Natural killer cell (primary cell): ENCODE data around the gene MOG. TPM values are rescaled to one million over a fixed set of nuclear protein-coding genes. Genes with fewer than 3 reads are reported as not detected.

Experiments used
- ATAC-seq, 3 donors: fragments of 150-1000 bp in 2 of 3; fragments of 200-7000 bp in 1 of 3; cut with Tn5 transposase; 1 replicate in 1 of 3; 2 replicates in 2 of 3; pipeline ENCODE4 v1.10.0; 2021; ENCODE audit warnings: mild to moderate bottlenecking in 2 of 3, moderate library complexity in 2 of 3
- DNase-seq, 2 donors: peaks; one replicate each; pipeline versions ENCODE4 v3.0.0 to v3.0.0-alpha.2; 2013 to 2021; ENCODE audit warnings: mixed read lengths in 1 of 2
- H3K27ac ChIP-seq: one replicate; pipeline ENCODE4 v1.5.1; 2013; ENCODE audit warnings: mild to moderate bottlenecking, low read length
- H3K27me3 ChIP-seq: one replicate; pipeline ENCODE4 v1.6.1; 2013; ENCODE audit warnings: low read length; ENCODE audit not compliant: control insufficient read depth, insufficient read depth
- H3K36me3 ChIP-seq: one replicate; pipeline ENCODE4 v1.6.1; 2013; ENCODE audit warnings: low read length; ENCODE audit not compliant: control insufficient read depth, insufficient read depth
- H3K4me1 ChIP-seq: one replicate; pipeline ENCODE4 v1.6.1; 2013; ENCODE audit warnings: low read length; ENCODE audit not compliant: control insufficient read depth, insufficient read depth
- H3K4me3 ChIP-seq: one replicate; pipeline ENCODE4 v1.5.1; 2013; ENCODE audit warnings: low read length
- H3K9me3 ChIP-seq: one replicate; pipeline ENCODE4 v1.6.1; 2013; ENCODE audit warnings: low read length; ENCODE audit not compliant: control insufficient read depth, insufficient read depth
- H3K27ac Mint-ChIP-seq, 2 donors: one replicate each; pipeline ENCODE4 v1.8.0; 2022; ENCODE audit warnings: mild to moderate bottlenecking in 2 of 2, mixed read lengths in 2 of 2, moderate library complexity in 1 of 2
- H3K27me3 Mint-ChIP-seq, 2 donors: one replicate each; pipeline ENCODE4 v1.8.0; 2022; ENCODE audit warnings: low read depth in 2 of 2, mixed read lengths in 2 of 2
- H3K36me3 Mint-ChIP-seq: one replicate; pipeline ENCODE4 v1.8.0; 2022; ENCODE audit warnings: mixed read lengths
- H3K4me1 Mint-ChIP-seq, 2 donors: one replicate each; pipeline ENCODE4 v1.8.0; 2022; ENCODE audit warnings: mixed read lengths in 2 of 2
- H3K4me3 Mint-ChIP-seq: one replicate; pipeline ENCODE4 v1.8.0; 2022; ENCODE audit warnings: mild to moderate bottlenecking, moderate library complexity, mixed read lengths
- H3K9me3 Mint-ChIP-seq, 2 donors: one replicate each; pipeline ENCODE4 v1.8.0; 2022; ENCODE audit warnings: mixed read lengths in 2 of 2
- CTCF ChIP-seq: fragments of 200-600 bp; IDR thresholded peaks from one replicate; pipeline ENCODE4 v1.8.0; 2022; ENCODE audit warnings: antibody characterized with exemption
- WGBS: methylation state at CpG from one replicate; pipeline ENCODE4 v1.1.7; 2013; ENCODE audit warnings: missing lambda C conversion rate; ENCODE audit not compliant: insufficient coverage; 5-methylcytosine and 5-hydroxymethylcytosine counted together
- intact Hi-C: fragments of 100-400 bp; cut with micrococcal nuclease; formaldehyde crosslinking; loops from one replicate; pipeline ENCODE4 v1.14.2; 2022
- total RNA-seq, 4 donors: library from RNA; stranded (reverse); fragments of 120-200 nt in 1 of 4; gene quantifications; one replicate each; pipeline versions ENCODE4 v1.2.3 to v1.2.4, GENCODE V29; 2013 to 2022

The MOG gene
- total RNA-seq = not detected
- total RNA-seq (2013) = not detected

GRCh38 chr6:29656798-29657197 lies at the start of gene MOG:
TSS of gene MOG (plus strand) at chr6:29657092. CDS start at chr6:29657210, 118 bp downstream.
- peaks cover under 1 to 1% of the 10 kb centered on the region in 2 donors for H3K4me1 Mint-ChIP-seq
- ATAC-seq (no peak), DNase-seq (no peak)
- no peaks in the 10 kb centered on the region for H3K9me3 ChIP-seq
- no peaks in the 10 kb centered on the region for H3K36me3 ChIP-seq
- H3K36me3 Mint-ChIP-seq = no peaks in the 10 kb centered on the region
- no peak for TF ChIP-seq CTCF
- no peak within 1 kb of the TSS for H3K4me3 ChIP-seq
- H3K27ac Mint-ChIP-seq = no peak within 1 kb of the TSS
- H3K27me3 Mint-ChIP-seq = peaks cover 23 to 31% of the 10 kb centered on the region in 2 donors
- no peaks in the 10 kb centered on the region for H3K9me3 Mint-ChIP-seq
- H3K27me3 ChIP-seq = peaks cover 2% of the 10 kb centered on the region
- intact Hi-C loops = no loop called here
- no peak within 1 kb of the TSS for H3K4me3 Mint-ChIP-seq
- H3K27ac ChIP-seq = no peak within 1 kb of the TSS
- 94% methylated on average over 4 of the region's 4 CpGs for WGBS
- no peaks in the 10 kb centered on the region for H3K4me1 ChIP-seq

GRCh38 chr6:29608131-29608530 lies 48.8 kb upstream of the MOG start:
- H3K36me3 ChIP-seq = no peaks in the 10 kb centered on the region
- no peaks in the 10 kb centered on the region for H3K36me3 Mint-ChIP-seq
- H3K9me3 ChIP-seq = no peaks in the 10 kb centered on the region
- no peaks in the 10 kb centered on the region for H3K4me1 Mint-ChIP-seq
- H3K9me3 Mint-ChIP-seq = no peaks in the 10 kb centered on the region
- no peaks in the 10 kb centered on the region for H3K4me1 ChIP-seq
- TF ChIP-seq CTCF = no peak
- no peaks in the 10 kb centered on the region for H3K27me3 ChIP-seq
- intact Hi-C loops = no loop called here
- no peak for ATAC-seq
- DNase-seq = no peak
- no peak overlapping the region for H3K27ac Mint-ChIP-seq
- H3K4me3 ChIP-seq = no peak overlapping the region
- H3K4me3 Mint-ChIP-seq = no peak overlapping the region
- peaks cover 14 to 17% of the 10 kb centered on the region in 2 donors for H3K27me3 Mint-ChIP-seq
- H3K27ac ChIP-seq = no peak overlapping the region

- no peak overlapping the region for H3K27ac Mint-ChIP-seq
Measured at GRCh38 chr6:29610540-29610939, 46.4 kb upstream of the MOG start.

More at GRCh38 chr6:29610540-29610939, 46.4 kb upstream of the MOG start:
- no peaks in the 10 kb centered on the region for H3K36me3 ChIP-seq
- H3K36me3 Mint-ChIP-seq = no peaks in the 10 kb centered on the region
- H3K4me1 ChIP-seq = no peaks in the 10 kb centered on the region
- H3K4me3 ChIP-seq = no peak overlapping the region
- H3K27me3 Mint-ChIP-seq = peaks cover 13 to 17% of the 10 kb centered on the region in 2 donors
- H3K27me3 ChIP-seq = no peaks in the 10 kb centered on the region
- no peak for TF ChIP-seq CTCF
- no peaks in the 10 kb centered on the region for H3K9me3 ChIP-seq
- H3K4me3 Mint-ChIP-seq = no peak overlapping the region
- DNase-seq (no peak), ATAC-seq (no peak)
- H3K27ac ChIP-seq = no peak overlapping the region
- intact Hi-C loops = no loop called here
- 88% methylated on average over 4 of the region's 4 CpGs for WGBS
- H3K9me3 Mint-ChIP-seq = no peaks in the 10 kb centered on the region
- no peaks in the 10 kb centered on the region for H3K4me1 Mint-ChIP-seq
